Progenitor cell of endocrine pancreas (in vitro differentiated cells): ENCODE measurements around the gene UBE2E1. TPM values are rescaled to one million over a fixed set of nuclear protein-coding genes. Genes with fewer than 3 reads are reported as not detected.

ENCODE experiments used
- DNase-seq: peaks from one replicate; pipeline ENCODE4 v3.0.0; 2021; ENCODE audit warnings: low spot score; ENCODE audit not compliant: unreplicated experiment
- H3K27ac Mint-ChIP-seq: 2 replicates; pipeline ENCODE4 v1.8.0; 2021; ENCODE audit warnings: mild to moderate bottlenecking, moderate library complexity, mixed read lengths
- H3K27me3 Mint-ChIP-seq: 2 replicates; pipeline ENCODE4 v1.8.0; 2021; ENCODE audit warnings: mixed read lengths
- H3K36me3 Mint-ChIP-seq: 2 replicates; pipeline ENCODE4 v1.8.0; 2022; ENCODE audit warnings: mixed read lengths; ENCODE audit not compliant: insufficient read depth
- H3K4me1 Mint-ChIP-seq: 2 replicates; pipeline ENCODE4 v1.8.0; 2021; ENCODE audit warnings: low read depth, mixed read lengths
- H3K4me3 Mint-ChIP-seq: 2 replicates; pipeline ENCODE4 v1.8.0; 2021; ENCODE audit warnings: low read depth, mild to moderate bottlenecking, moderate library complexity, mixed read lengths
- H3K9me3 Mint-ChIP-seq: 2 replicates; pipeline ENCODE4 v1.8.0; 2021; ENCODE audit warnings: low read depth, mixed read lengths
- CTCF ChIP-seq: fragments of 200-600 bp; sonication (generic); IDR thresholded peaks from one replicate; pipeline ENCODE4 v1.5.0; 2021; ENCODE audit warnings: antibody characterized with exemption, mild to moderate bottlenecking; ENCODE audit not compliant: unreplicated experiment
- total RNA-seq: library from RNA; stranded (reverse); gene quantifications from 2 replicates; pipeline ENCODE4 v1.2.1, GENCODE V29; 2021

UBE2E1 gene
- total RNA-seq, 1 donor from 2014 or later, result 134 TPM

GRCh38 chr3:23921052-23921511 lies 115.3 kb downstream of the UBE2E1 start:
- Mint-ChIP-seq H3K27ac (peak overlapping the region; percentile 63), H3K4me3 (no peak overlapping the region), H3K27me3 (no peaks in the 10 kb centered on the region), H3K4me1 (peaks cover 26% of the 10 kb centered on the region), H3K9me3 (no peaks in the 10 kb centered on the region), H3K36me3 (peaks cover 27% of the 10 kb centered on the region)
- DNase-seq, result no peak
- no peak for TF ChIP-seq CTCF

- Mint-ChIP-seq H3K36me3 (peaks cover 15% of the 10 kb centered on the region), H3K27me3 (no peaks in the 10 kb centered on the region), H3K4me3 (no peak overlapping the region), H3K9me3 (no peaks in the 10 kb centered on the region), H3K4me1 (peaks cover 19% of the 10 kb centered on the region), H3K27ac (no peak overlapping the region)
- no peak for TF ChIP-seq CTCF
- no peak for DNase-seq
Observed at GRCh38 chr3:23923786-23924185, 118.0 kb downstream of the UBE2E1 start.

- peaks cover 1% of the 10 kb centered on the region for H3K36me3 Mint-ChIP-seq
- no peak overlapping the region for H3K27ac Mint-ChIP-seq
- H3K4me1 Mint-ChIP-seq, result peaks cover 6% of the 10 kb centered on the region
- no peak for DNase-seq
- no peak for TF ChIP-seq CTCF
- no peak overlapping the region for H3K4me3 Mint-ChIP-seq
- no peaks in the 10 kb centered on the region for H3K27me3 Mint-ChIP-seq
- no peaks in the 10 kb centered on the region for H3K9me3 Mint-ChIP-seq
Observed at GRCh38 chr3:23926246-23926645, 120.5 kb downstream of the UBE2E1 start.

- Mint-ChIP-seq H3K9me3 (no peaks in the 10 kb centered on the region), H3K27me3 (no peaks in the 10 kb centered on the region), H3K4me1 (peaks cover 6% of the 10 kb centered on the region), H3K36me3 (peaks cover 1% of the 10 kb centered on the region), H3K4me3 (no peak overlapping the region), H3K27ac (no peak overlapping the region)
- no peak for DNase-seq
- TF ChIP-seq CTCF, result no peak
Observed at GRCh38 chr3:23926736-23927135, 121.0 kb downstream of the UBE2E1 start.

GRCh38 chr3:23928524-23928923 lies 122.8 kb downstream of the UBE2E1 start:
- Mint-ChIP-seq H3K27ac (no peak overlapping the region), H3K36me3 (no peaks in the 10 kb centered on the region), H3K9me3 (no peaks in the 10 kb centered on the region), H3K27me3 (no peaks in the 10 kb centered on the region), H3K4me1 (peaks cover 7% of the 10 kb centered on the region), H3K4me3 (no peak overlapping the region)
- no peak for TF ChIP-seq CTCF
- DNase-seq, result no peak
